GM12864 (cell line): Measurements from ENCODE around the gene OLA1.

Experiments used
- DNase-seq: peaks from one replicate; pipeline ENCODE4 v3.0.0-alpha.2; 2011; ENCODE audit warnings: low read depth
- H3K4me3 ChIP-seq: 2 replicates; pipeline ENCODE4 v1.5.1; 2011; ENCODE audit warnings: mild to moderate bottlenecking, low read depth, low read length, control low read depth
- TF ChIP-seq, protein P1 (sequence below): IDR thresholded peaks from 2 replicates; pipeline ENCODE4 v1.5.1; 2011; ENCODE audit warnings: low read depth, mild to moderate bottlenecking, moderate library complexity, low read length, control low read depth, inconsistent platforms; ENCODE audit errors: missing control alignments

The OLA1 gene

DNA sequence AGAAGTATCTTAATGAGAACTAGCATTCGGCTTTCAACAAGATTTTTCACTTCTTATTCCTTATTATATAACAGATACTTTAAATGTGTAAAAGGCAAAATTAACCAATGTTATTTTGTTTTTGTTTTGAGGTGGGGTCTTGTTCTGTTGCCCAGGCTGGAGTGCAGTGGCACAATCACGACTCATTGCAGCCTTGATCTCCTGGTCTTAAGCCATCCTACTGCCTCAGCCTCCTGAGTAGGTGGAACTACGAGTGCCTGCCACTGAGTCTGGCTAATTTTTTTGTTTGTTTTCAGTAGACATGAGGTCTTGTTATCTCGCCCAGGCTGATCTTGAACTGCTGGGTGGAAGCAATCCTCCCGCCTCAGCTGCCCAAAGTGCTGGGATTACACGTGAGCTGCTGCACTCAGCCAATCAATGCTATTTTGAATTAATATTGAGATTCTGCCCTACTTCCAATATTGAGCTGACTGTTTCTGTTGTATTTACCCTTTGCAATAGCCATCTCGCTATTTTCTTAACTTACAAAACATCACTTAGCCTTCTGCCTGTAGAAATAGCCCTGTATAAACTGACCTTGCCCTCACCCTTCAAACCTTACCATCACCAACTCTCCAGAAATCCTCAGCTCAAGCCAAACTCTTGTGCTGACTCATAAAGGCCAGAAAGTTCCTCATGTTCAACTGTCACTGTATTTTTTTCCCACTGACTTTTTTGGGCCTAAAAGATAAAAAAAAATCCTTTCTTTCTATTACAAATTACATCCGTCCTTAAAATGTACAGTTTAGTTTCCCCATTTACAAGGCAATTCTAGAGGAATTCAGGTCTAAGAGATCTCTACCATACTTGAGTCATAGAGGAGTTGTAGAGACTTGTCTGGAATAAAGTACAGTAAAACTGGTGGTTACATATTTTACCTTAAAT is 94.3 kb downstream of the OLA1 start:
- TF ChIP-seq, protein P1, sequence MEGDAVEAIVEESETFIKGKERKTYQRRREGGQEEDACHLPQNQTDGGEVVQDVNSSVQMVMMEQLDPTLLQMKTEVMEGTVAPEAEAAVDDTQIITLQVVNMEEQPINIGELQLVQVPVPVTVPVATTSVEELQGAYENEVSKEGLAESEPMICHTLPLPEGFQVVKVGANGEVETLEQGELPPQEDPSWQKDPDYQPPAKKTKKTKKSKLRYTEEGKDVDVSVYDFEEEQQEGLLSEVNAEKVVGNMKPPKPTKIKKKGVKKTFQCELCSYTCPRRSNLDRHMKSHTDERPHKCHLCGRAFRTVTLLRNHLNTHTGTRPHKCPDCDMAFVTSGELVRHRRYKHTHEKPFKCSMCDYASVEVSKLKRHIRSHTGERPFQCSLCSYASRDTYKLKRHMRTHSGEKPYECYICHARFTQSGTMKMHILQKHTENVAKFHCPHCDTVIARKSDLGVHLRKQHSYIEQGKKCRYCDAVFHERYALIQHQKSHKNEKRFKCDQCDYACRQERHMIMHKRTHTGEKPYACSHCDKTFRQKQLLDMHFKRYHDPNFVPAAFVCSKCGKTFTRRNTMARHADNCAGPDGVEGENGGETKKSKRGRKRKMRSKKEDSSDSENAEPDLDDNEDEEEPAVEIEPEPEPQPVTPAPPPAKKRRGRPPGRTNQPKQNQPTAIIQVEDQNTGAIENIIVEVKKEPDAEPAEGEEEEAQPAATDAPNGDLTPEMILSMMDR, result no peak
- DNase-seq, result no peak
- no peak overlapping the region for H3K4me3 ChIP-seq

DNA sequence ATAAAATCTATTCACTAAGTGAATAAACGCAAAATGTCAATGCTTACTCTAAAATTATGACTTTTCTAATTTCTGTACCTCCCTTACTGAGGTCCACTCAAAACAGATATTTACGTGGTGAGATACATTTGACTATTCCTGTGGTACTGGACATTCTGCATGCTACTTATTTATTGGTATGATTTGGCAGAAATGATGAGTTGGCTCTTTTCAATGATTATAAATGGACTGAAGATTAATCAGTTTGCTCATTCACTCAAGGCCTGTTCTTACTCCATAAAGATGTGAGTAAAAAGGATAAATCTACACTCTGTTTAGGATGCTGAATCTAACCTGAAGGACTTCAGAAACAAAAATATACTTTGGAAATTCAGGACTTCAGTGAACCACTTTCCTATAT is 98.8 kb downstream of the OLA1 start:
- TF ChIP-seq, protein P1, result no peak
- no peak for DNase-seq
- H3K4me3 ChIP-seq, result no peak overlapping the region

DNA sequence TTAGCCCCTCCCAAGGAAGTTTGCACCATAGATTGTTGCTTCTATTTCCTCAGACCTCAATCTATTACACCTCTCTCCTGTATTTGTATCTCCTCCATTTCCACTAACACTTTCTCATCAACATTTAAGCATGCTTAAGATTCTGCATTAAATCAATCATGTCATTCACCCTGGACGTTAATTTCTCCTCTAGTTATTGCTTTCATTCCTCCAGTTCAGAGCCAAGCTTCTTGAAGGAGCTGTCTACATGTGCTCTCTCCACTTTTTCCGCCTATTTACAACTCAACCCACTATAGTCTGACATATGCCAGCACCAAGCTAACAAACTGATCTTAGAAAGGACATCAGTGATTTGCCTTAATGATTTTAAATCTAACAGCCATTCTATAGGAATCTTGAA is 99.5 kb downstream of the OLA1 start:
- DNase-seq, result no peak
- no peak overlapping the region for H3K4me3 ChIP-seq
- TF ChIP-seq, protein P1, result no peak

DNA sequence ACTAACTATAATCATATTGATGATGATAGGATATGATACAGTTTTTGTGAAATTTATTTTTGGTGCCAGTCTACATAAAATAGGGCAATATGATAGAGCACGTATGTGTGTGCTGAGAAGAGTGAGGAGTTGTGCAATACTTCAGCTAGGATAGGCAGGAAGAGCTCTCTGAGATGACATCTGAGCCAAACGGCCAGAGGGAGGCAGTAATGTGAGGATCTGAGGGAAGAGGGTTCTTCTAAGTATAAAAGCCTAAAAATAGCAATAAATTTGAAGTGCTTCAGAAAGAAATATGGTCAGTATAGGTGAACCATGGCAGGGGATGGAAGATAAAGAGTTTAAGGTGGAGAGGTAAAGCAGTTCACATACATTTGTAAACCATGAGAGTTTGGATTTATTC is 102.5 kb downstream of the OLA1 start:
- TF ChIP-seq, protein P1, result no peak
- no peak overlapping the region for H3K4me3 ChIP-seq
- no peak for DNase-seq

DNA sequence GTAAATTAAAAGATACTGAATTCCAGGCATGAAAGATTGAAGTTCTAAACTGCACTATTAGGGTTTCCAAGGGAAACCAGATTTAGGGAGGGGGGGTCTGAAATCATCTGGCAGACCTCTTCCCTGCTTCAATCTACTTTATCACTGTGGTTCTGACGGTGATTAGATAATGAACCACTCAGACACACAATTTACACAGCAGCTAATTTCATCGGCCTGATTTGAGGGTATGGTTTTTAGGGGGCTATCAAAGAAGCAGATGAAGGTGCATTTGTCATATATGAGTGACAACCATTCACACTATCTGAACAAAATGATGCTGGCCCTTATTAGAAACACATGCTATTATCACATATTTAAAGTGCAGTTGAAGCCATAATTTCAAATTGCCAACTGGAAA is 106.0 kb downstream of the OLA1 start:
- no peak for DNase-seq
- TF ChIP-seq, protein P1, result no peak
- no peak overlapping the region for H3K4me3 ChIP-seq

DNA sequence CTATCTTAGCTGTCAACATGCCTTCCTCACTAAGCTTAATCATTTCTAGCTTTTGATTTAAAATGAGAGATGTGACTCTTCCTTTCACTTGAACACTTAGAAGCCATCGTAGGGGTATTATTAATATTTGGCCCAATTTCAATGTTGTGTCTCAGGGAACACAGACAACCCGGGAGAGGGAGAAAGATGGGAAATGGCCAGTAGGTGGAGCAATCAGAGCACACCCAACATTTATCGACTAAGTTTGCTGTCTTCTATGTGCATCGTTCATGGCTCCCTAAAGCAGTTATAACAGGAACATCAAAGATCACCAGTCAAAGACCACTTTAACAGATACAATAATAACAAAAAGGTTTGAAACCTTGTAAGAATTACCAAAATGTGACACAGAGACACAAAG is 110.2 kb downstream of the OLA1 start:
- no peak for DNase-seq
- H3K4me3 ChIP-seq, result no peak overlapping the region
- TF ChIP-seq, protein P1, result peak; percentile 20

DNA sequence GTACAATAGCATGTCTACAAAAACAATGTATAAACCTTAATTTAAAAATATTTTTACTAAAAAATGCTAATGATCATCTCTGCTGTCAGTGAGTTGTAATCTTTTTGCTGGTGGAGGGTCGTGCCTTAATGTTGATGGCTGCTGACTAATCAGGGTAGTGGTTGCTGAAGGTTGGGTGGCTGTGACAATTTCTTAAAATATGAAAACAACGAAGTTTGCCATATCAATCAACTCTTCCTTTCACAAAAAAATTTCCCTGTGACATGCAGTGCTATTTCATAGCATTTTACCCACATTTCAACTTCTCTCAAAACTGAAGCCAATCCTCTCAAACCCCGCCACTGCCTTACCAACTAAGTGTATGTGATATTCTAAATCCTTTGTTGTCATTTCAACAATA is 112.4 kb downstream of the OLA1 start:
- DNase-seq, result no peak
- H3K4me3 ChIP-seq, result no peak overlapping the region
- TF ChIP-seq, protein P1, result no peak
